Fibroblast of pulmonary artery (primary cell): ENCODE results near the gene EEF1AKMT2.
A peak's percentile ranks its signal among the peaks of the same experiment; 100 is the strongest.

Experiments
- DNase-seq: peaks from one replicate; pipeline ENCODE4 v3.0.0-alpha.2; 2010; ENCODE audit warnings: low read depth
- H3K4me3 ChIP-seq: replicated peaks from 2 replicates; pipeline ENCODE4 v1.5.1; 2011; ENCODE audit warnings: low read depth, mild to moderate bottlenecking, control low read depth, low read length, moderate library complexity
- TF ChIP-seq, protein P1 (sequence below): IDR thresholded peaks from 2 replicates; pipeline ENCODE4 v1.5.1; 2011; ENCODE audit warnings: mild to moderate bottlenecking, control low read depth, low read length, inconsistent platforms; ENCODE audit errors: missing control alignments

The EEF1AKMT2 gene

DNA sequence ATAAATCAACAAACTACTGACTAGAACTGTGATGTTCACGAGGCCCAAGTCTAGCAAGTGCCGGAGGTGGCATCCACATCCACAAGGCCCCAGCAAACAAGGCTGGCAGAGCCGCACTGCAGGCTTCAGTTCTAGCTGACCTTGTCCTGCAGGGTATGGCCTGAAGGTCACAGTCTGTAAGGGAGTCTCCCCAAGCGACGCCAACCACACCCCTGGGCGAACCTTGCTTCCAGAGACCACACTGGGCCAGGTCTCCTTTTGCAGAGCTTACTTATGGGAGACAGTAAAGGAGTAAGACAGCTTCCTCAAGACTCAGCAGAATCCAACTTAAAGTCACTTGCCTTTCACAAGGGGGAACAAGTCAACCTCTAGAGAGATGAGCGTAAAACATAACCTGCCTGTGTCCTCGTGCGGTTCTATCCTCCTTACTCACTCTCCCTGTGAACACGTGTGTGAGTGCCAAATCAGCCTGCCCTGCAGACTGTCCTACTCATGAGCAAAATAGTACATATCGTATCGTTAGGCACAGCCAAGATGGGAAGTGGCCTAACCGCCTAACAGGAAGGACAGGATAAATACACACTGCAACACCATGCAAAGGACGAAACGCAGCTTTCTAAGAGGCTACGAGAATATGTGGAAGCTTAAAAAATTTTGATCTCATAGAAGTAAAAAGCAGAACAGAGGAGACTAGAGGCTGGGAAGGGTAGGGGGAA lies 70.2 kb downstream of the EEF1AKMT2 start:
- TF ChIP-seq, protein P1, sequence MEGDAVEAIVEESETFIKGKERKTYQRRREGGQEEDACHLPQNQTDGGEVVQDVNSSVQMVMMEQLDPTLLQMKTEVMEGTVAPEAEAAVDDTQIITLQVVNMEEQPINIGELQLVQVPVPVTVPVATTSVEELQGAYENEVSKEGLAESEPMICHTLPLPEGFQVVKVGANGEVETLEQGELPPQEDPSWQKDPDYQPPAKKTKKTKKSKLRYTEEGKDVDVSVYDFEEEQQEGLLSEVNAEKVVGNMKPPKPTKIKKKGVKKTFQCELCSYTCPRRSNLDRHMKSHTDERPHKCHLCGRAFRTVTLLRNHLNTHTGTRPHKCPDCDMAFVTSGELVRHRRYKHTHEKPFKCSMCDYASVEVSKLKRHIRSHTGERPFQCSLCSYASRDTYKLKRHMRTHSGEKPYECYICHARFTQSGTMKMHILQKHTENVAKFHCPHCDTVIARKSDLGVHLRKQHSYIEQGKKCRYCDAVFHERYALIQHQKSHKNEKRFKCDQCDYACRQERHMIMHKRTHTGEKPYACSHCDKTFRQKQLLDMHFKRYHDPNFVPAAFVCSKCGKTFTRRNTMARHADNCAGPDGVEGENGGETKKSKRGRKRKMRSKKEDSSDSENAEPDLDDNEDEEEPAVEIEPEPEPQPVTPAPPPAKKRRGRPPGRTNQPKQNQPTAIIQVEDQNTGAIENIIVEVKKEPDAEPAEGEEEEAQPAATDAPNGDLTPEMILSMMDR, result no peak
- no peak for DNase-seq
- H3K4me3 ChIP-seq, result no peak overlapping the region

DNA sequence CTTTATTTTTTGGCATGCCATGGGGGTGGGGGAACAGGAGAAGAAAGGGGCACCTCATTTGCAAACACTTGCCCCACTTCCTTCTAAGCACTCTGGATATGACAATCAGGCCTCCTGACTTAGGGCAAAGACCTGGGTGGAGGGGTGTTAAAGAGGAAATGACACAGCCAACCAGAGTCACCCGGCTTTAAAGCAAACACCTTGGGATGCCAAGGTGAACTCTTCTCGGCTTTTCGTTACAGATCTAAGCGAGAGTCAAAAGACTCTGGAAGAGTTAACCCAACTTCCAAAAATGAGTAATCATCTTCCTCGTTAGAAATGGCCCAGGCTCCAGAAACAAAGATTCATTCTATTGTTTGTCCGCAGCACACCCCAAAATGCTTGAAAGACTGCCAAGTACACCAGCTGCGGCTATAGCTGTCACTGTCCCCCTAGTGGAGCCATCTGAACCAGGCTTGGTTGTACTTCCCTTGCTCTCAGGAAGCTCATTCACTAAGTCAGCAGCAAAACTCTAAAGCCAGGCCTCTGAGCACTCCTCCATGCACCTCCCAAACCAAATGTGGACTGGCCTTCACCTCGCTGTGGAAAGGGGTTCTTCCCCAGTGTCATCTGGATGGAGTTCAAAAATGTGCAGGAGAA lies 72.4 kb downstream of the EEF1AKMT2 start:
- H3K4me3 ChIP-seq, result no peak overlapping the region
- TF ChIP-seq, protein P1, result peak; percentile 69
- peak; percentile 90 for DNase-seq

DNA sequence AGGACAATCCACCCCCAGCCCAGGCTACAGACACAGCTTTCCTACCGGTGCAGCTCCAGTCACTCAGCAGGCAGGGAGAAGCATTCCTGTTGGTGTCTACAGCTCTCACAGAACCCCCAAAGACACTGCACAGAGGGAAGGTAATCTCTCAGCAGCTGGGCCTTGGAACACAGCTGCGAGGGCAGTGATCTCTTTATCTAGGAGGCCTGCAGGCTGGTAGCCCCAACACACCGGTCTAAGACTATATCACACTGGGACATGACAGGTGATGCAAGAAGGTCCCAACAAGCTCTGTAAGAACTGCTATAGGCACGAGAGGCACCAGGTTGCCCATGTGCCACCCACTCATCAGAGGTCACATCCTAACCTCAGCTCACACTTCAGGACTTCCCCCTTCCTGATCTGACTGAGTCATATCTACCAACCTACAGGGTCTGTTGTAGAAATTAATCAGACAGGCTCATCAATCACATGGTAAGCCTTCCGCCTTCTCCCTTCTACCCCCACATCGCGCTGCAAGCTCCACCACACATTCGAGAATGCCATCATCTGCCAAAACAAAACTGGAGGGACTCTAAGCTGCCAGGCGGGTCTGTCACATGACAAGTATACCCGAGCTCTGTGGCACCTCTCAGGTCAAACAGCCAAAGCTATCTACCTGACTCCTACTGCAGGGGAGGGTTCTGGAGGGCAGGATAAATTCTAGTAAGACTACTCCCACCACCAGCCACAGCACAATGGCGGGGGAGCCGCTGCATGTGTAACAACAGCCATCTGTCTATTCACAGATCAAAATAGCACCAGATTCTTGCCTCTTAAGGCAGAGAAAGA lies 73.6 kb downstream of the EEF1AKMT2 start:
- DNase-seq, result no peak
- TF ChIP-seq, protein P1, result no peak
- H3K4me3 ChIP-seq, result no peak overlapping the region

DNA sequence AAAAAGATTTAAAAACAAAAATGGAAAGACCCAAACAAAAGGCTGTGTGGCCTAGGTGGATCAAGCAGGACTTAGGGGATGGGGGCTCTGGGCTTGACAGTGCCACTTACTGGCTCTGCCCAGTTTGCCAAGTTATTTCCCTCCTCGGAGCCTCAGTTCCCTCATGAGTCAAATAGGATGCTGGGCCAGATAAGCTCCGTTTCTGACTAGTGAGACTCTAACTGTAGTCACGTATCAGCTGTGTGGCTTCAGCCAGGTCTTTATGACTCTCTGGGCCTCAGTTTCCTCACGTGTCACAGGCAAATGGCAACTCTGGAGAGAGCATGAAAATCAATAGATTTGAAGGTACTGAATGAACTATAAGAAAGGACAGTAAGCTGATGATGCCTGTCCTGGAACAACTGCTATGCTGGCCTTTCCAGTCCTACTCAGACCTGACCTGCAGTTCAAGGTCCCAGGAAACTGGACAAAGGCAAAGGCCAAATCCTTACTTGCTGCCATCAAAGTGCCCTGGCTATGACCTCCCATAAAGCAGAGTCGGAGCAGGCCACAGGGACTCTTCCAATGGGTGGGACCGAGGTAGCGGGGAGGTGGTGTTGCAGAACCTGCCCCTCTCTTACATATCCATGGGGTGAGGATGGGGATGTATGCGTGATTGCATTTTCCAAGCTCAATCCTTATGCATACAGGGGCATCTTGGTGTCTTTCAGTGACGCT lies 74.5 kb downstream of the EEF1AKMT2 start:
- TF ChIP-seq, protein P1, result no peak
- no peak overlapping the region for H3K4me3 ChIP-seq
- no peak for DNase-seq

DNA sequence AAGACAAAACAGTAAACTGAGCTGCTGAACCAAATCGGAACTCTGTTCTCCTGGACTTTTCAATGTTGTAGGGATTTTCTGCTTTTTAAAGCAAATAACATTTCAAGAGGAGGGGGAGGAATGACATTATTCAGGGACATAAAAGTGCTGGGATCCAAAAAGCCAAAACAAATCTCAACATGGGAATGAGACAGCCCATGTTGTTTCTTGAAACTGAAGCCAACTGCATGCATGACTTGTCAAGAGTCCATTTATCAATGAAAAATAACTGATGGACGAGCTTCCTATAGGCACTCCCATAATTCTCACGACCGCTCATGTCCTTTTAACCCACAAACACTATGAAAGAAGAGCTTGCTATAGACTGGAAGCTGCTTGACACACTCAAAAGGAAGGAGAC lies 75.3 kb downstream of the EEF1AKMT2 start:
- DNase-seq, result no peak
- TF ChIP-seq, protein P1, result no peak
- no peak overlapping the region for H3K4me3 ChIP-seq

DNA sequence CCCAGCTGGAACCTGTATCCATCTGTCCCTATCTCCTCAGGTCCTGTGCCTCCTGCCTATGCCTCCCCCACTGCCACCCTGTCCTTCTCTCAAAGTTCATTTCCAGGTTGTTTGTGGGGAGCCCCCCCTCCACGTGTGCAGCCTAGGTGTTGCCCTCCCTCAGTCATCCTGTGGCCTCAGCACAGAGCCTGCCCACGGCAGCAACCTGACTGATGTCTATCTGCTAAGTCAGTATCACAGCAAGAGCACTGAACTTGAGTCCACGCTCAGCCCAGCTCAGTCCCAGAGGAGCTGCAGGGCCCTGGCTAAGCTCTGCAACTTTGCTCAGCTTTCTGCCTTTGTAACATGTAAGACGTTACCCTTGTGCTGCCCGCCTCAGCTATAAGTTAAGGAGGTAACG lies 76.2 kb downstream of the EEF1AKMT2 start:
- TF ChIP-seq, protein P1, result no peak
- no peak for DNase-seq
- no peak overlapping the region for H3K4me3 ChIP-seq
